ENCODE data around the gene NLRP8.

DNA sequence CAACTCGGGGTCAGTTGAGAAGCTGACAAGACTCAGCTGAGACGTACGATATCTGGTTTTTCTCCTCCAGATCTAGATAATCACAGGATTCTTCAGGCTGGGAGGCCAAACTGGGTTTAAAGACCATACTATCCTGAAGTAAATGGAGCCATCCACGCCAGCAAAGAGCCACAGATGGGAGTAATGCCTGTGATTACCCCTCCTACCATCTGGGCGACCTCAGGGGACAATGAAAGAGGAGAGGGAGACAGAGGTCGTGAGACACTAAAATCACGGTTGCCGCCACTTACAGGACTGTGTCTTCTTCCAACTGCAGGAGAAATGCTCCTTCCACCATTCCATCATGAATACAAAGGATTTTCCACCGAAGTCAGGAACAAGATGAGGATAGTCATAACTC, 12.4 kb upstream of the NLRP8 start:
- TF ChIP-seq CTCF (IDR thresholded peaks at IDR 0.05 in 4 of 5, conservative IDR thresholded peaks at IDR 0.05 in 1 of 5) (no peak), POLR2A (IDR thresholded peaks at IDR 0.05) (no peak)

Data from gastrocnemius medialis (tissue), 4 donors.